NCI-H2171 treated with DMSO at 0.1 percent for 48 hours (cell line): ENCODE data around the gene CHST13.
A peak's percentile ranks its signal among the peaks of the same experiment; 100 is the strongest.

Experiments used
- DNase-seq: peaks from one replicate; lab custom pipeline; 2025; lab: John Stamatoyannopoulos, UW

Gene CHST13, protein sequence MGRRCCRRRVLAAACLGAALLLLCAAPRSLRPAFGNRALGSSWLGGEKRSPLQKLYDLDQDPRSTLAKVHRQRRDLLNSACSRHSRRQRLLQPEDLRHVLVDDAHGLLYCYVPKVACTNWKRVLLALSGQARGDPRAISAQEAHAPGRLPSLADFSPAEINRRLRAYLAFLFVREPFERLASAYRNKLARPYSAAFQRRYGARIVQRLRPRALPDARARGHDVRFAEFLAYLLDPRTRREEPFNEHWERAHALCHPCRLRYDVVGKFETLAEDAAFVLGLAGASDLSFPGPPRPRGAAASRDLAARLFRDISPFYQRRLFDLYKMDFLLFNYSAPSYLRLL

DNA sequence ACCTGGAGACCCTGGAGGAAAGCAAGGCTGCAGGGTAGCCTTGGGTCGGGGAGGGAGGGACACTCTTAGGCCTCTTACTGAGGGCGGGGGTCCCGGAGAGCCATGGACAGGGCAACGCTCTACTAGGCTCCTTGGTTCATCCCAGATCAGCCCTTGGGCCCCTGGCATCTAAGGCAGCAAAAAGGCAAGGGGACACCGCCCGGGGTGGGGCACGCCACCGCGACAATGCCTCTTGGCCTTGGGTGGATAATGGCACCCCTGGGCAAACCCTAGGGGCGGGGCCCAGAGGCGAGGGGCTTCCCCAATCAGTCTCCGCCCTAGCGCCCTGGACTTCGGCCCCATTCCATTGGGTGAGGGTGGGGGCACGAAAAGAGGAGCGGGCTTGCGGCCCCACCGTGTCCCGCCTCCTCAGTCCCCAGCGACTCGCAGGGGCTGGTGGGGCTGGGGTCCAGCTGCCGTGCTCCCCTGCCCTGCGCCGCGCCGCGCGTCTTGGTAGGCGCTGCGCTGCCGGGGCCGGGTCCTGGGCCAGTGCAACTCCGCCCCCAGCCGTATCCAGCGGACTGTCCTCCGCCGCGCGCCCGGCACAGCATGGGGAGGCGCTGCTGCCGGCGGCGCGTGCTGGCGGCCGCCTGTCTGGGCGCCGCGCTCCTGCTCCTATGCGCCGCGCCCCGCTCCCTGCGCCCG is at the start of gene CHST13:
TSS of gene CHST13 (plus strand) at position 411 of the 684 bp plus-strand sequence. CDS start at position 589, 178 bp downstream.
- peak; percentile 42 for DNase-seq

DNA sequence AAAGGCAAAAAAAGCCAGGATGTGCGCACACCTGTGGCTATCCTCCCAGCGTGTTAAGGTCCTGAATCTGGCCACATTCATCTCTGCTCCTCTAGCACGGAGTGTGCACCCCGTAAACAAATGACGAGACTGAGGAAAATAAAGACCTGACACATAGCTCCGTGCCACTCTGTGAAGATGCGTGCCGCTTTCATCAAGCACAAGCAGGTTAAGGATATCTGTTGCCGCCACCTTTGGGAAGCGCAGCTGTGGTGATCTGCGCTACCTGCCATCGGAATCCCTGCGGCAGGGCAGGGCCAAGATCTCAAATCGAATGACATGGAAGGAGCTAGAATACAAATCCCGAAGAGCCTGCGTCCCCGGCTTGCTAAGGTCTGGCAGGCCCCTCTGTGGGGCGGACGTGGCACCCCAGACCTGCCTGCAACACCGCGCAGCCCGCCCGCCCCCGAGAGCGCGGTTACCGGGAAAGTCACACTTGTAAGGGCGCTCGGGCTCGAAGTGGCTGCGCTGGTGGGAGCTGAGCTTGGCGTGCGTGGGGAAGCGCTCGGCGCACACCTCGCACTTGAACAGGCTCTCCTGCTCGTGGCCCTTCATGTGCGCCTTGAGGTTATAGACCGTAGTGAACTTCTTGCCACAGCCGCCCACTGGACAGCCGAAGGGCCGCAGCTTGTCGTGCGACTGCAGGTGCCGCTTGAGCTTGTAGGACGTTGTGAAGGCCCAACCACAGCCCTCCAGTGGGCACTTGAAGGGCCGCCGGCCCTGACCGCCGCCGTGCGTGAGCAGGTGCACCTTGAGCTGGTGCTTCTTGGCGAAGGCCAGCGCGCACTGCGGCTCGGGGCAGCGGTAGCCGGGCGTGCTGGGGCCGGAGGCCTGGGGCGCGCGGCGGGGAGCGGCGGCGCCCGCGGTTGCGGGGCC is 49.2 kb upstream of the CHST13 start:
- peak; percentile 32 for DNase-seq

GRCh38 chr3:126475413-126476114 is 48.4 kb upstream of the CHST13 start, which contains the start of gene ZXDC:
TSS of gene ZXDC (minus strand) at chr3:126475891. CDS start at chr3:126475865, 26 bp downstream.
- DNase-seq: peak; percentile 87

GRCh38 chr3:126476166-126477060 is 47.5 kb upstream of the CHST13 start:
- peak; percentile 57 for DNase-seq

DNA sequence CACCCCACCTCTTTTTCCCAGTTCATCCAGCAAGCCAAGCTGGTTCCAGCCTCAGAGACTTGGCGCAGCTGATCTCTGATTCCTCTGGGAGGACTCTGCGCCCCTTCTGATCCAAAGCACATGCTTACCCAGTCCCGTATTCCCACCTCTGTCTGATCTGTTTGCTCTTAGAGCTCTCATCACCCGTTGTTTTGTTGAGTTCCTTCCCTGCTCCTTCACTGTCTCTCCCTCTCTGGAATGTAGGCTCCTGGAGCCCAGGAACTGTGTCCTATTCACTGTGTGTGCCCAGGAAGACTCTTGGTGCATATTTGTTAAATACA is 46.9 kb upstream of the CHST13 start:
- DNase-seq: no peak

GRCh38 chr3:126478581-126479310 is 45.2 kb upstream of the CHST13 start:
- no peak for DNase-seq

GRCh38 chr3:126479642-126480041 is 44.3 kb upstream of the CHST13 start:
- DNase-seq: no peak

- no peak for DNase-seq
Measured at GRCh38 chr3:126480206-126480605, 43.7 kb upstream of the CHST13 start.

GRCh38 chr3:126480861-126481260 is 43.1 kb upstream of the CHST13 start:
- no peak for DNase-seq

DNA sequence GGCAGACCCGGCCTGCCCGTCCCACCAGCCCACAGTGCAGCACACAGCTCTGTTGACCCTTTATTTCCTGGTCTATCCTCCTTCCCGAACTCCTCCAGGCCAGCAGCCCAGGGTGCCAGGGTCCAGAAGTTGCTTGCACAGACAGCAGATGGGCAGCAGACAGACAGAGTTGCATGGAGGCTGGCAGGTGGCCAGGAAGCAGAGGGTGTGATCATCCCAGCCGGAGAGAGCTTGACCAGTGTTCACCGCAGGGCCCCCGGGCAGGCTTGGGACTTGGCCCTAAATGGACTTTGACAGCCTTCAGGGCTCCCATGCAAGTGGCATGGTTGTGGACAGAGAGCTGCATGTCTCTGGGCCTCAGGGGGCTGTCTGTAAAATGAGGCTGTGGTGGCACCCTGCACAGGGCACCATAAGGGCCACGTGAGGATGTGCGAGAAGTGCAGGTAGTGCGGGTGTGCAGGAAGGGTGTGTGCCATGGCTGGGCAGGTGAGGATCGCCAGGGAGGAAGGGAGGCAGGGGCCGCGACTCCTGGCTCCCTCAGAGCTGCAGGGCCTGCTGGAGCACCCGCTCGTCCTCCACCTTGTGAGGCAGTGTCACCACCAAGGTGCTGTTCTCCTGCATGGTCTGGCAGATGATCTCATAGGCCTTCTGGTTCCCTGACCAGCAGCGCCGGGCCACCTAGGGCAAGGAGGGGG is 42.0 kb upstream of the CHST13 start:
- no peak for DNase-seq

- no peak for DNase-seq
Measured at GRCh38 chr3:126482503-126483255, 41.3 kb upstream of the CHST13 start.

DNA sequence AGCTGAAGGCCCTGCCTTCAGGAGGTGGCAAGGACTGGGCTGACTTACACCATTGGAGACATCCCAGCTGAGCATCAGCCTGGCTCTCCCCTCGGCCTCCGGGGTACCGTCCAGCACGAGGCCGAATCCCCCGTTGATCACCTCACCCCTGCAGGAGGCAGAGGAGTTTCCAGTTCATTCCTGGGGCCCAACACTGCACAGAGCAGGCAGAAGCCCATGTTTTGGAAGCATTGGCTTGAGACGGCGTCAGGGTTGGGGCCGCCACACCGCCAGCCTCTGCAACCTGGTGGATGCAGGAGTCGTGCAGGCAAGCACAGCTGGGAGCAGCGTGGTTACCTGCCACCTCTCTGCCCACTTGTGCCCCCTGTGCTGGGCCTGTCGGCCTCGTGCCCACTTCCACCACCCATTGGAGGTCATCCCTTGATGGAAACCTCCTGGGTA is 40.6 kb upstream of the CHST13 start:
- DNase-seq: no peak

DNA sequence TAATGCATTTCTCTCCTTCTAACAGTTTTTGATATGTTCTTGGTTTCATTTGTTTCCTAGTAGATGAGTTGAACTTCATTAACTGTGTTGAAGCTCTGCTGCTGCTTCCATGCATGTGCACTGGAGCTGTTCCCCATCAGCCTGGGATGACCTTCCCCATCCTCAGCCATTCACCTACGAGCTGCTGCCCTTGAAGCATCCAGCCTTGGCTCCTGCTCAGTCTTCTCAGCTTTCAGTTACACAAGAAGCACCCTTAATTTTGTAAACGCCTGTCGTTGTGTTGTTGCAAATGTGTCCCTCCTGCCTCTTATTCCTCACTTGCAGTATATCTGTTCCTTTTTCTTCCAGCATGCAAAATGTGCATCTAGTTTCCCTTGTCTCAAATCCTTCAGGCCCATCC is 39.8 kb upstream of the CHST13 start:
- no peak for DNase-seq

GRCh38 chr3:126484662-126485061 is 39.3 kb upstream of the CHST13 start:
- DNase-seq: no peak

- no peak for DNase-seq
Measured at GRCh38 chr3:126485176-126485897, 38.6 kb upstream of the CHST13 start.

DNA sequence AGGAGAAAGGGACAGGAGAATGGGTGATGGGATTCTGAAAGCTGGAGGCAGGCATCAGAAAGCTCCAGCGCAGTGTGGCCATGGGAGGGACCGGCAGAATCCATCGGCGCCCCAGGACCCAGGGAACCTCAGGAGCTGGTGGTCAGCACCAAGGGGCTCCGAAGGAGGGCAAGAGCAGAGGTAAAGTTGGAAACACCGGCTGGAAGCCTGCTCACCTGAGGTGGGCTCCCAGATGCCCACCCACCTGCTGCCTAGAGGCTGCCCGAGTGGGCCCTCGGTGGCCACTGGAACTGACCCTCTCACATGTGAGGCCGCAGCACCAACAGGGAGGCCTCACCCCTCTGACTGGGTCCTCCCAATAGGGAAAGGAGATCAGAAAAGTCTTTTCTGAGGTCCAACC is 38.0 kb upstream of the CHST13 start:
- no peak for DNase-seq

GRCh38 chr3:126486360-126486847 is 37.6 kb upstream of the CHST13 start:
- DNase-seq: peak; percentile 65
